Measurements from ENCODE around the gene NMNAT2. TPM values are rescaled to one million over a fixed set of nuclear protein-coding genes. Genes with fewer than 3 reads are reported as not detected.

NMNAT2 gene
- total RNA-seq, 1 experiment from 2014 or later = 0.39 TPM

DNA sequence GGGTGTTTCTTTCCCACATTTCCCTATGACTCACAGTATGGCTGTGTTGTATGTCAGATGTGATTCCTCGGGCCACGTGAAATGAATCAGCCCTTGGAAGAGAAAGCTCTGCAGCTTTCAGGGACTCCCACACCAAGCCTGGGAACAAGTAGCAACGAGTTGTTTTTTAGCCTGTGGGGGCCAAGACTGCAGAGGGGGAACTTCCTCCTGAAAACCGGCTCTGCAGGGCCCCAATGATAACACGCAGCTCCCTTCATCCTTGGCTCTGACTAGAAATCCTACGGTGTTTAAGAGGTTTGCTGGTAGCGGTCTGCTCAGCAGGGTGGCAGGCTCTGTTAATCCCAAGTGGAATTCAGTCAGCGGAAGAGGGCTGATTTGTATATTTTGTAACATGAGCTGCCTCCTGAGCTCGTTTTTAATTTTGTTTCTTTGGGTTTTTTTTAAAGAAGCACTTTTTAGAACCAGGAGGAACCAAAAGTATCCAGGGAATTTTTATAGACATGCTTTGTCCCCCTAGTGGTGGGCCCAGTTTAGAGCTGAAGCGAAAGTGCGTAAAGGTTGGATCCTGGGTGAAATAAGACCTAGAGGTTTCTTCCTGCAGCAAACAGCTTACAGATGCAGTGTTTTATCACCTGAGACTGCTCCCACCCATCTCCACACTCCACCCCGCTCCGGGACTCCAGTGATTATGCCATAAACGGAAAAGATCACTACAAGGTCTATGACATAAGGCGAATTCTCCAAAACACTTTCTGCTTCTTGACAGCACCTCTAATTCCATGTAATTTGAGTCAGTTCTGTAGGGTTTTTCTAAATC lies 183.3 kb downstream of the NMNAT2 start:
- intact Hi-C loops (cut with micrococcal nuclease; ENCODE audit: unreplicated experiment) (loop anchor here (2.0 kb wide), 1 partner anchor 272 kb away; no protein-coding TSS in a partner anchor), in situ Hi-C loops (cut with HindIII; ENCODE audit: low pct_unique_long_range_greater_than_20kb, low sequenced_read_pairs) (no loop called here)
- H3K27ac ChIP-seq (ENCODE audit: low read length) = peak overlapping the region; percentile 78
- no TSS peak for BruUV-seq (replicated peaks)
- H3K4me1 ChIP-seq (ENCODE audit: control insufficient read depth, insufficient read depth, low read length) = peaks cover 15% of the 10 kb centered on the region
- DNase-seq (ENCODE audit: low read depth, low spot score) (peak; percentile 81), ATAC-seq (peak; percentile 89)
- no peaks in the 10 kb centered on the region for H3K9me3 ChIP-seq (ENCODE audit: control insufficient read depth, insufficient read depth, low read depth, low read length)
- TF ChIP-seq, protein P1, sequence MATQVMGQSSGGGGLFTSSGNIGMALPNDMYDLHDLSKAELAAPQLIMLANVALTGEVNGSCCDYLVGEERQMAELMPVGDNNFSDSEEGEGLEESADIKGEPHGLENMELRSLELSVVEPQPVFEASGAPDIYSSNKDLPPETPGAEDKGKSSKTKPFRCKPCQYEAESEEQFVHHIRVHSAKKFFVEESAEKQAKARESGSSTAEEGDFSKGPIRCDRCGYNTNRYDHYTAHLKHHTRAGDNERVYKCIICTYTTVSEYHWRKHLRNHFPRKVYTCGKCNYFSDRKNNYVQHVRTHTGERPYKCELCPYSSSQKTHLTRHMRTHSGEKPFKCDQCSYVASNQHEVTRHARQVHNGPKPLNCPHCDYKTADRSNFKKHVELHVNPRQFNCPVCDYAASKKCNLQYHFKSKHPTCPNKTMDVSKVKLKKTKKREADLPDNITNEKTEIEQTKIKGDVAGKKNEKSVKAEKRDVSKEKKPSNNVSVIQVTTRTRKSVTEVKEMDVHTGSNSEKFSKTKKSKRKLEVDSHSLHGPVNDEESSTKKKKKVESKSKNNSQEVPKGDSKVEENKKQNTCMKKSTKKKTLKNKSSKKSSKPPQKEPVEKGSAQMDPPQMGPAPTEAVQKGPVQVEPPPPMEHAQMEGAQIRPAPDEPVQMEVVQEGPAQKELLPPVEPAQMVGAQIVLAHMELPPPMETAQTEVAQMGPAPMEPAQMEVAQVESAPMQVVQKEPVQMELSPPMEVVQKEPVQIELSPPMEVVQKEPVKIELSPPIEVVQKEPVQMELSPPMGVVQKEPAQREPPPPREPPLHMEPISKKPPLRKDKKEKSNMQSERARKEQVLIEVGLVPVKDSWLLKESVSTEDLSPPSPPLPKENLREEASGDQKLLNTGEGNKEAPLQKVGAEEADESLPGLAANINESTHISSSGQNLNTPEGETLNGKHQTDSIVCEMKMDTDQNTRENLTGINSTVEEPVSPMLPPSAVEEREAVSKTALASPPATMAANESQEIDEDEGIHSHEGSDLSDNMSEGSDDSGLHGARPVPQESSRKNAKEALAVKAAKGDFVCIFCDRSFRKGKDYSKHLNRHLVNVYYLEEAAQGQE (IDR thresholded peaks at IDR 0.05; ENCODE audit: insufficient read depth in 1 of 2, low read depth in 2 of 2, low read length in 1 of 2) = no peak
- peak; percentile 67; the same call in 1 of the 2 replicates for TF ChIP-seq TCF7L2 (IDR thresholded peaks at IDR 0.05; ENCODE audit: low read depth, low read length)
- no peak for TF ChIP-seq POLR2AphosphoS5 (IDR thresholded peaks at IDR 0.05; ENCODE audit: low read depth, low read length)
- TF ChIP-seq SIN3A (IDR thresholded peaks at IDR 0.05; ENCODE audit: borderline replicate concordance, insufficient read depth, low read depth, low read length) = no peak
- TF ChIP-seq, protein P2, sequence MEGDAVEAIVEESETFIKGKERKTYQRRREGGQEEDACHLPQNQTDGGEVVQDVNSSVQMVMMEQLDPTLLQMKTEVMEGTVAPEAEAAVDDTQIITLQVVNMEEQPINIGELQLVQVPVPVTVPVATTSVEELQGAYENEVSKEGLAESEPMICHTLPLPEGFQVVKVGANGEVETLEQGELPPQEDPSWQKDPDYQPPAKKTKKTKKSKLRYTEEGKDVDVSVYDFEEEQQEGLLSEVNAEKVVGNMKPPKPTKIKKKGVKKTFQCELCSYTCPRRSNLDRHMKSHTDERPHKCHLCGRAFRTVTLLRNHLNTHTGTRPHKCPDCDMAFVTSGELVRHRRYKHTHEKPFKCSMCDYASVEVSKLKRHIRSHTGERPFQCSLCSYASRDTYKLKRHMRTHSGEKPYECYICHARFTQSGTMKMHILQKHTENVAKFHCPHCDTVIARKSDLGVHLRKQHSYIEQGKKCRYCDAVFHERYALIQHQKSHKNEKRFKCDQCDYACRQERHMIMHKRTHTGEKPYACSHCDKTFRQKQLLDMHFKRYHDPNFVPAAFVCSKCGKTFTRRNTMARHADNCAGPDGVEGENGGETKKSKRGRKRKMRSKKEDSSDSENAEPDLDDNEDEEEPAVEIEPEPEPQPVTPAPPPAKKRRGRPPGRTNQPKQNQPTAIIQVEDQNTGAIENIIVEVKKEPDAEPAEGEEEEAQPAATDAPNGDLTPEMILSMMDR (IDR thresholded peaks at IDR 0.05) = peak; percentile 86
- H3K36me3 ChIP-seq (ENCODE audit: control insufficient read depth, insufficient read depth, low read length) = no peaks in the 10 kb centered on the region
- H3K4me3 ChIP-seq (ENCODE audit: low read depth in 2 of 2, low read length in 2 of 2) = peak overlapping the region; percentile 32 to 53
- CTCF ChIA-PET = interaction anchor here (0.8 to 1.3 kb wide), 4 partner anchors 17 to 280 kb away, joined by 3 to 4 read pairs (median 3); no protein-coding TSS in a partner anchor
- no peaks in the 10 kb centered on the region for H3K27me3 ChIP-seq (ENCODE audit: control insufficient read depth, insufficient read depth, low read length)
- POLR2A ChIA-PET = interaction anchor here (0.7 kb wide), 1 partner anchor 9 kb away, joined by 4 read pairs; no protein-coding TSS in a partner anchor

DNA sequence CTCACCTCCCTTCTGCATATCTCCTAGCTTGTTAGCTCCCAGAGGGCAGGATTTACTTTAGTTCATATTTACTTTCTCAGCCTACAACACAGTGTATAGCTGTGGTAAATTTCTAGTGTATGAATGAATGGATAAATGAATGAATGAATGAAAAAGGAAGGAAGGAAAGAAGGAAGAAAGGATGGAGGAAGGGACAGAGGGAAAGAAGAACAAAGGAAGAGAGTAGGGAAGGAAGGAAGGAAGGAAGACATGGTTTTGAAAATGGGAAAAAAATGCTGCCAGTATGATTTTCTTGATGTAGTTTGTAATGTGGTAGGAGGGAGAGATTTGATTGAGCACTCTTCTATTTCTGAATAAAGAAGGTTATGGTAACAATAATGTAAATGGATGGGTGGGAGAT lies 185.1 kb downstream of the NMNAT2 start:
- BruUV-seq (replicated peaks) = no TSS peak
- in situ Hi-C loops (cut with HindIII; ENCODE audit: low pct_unique_long_range_greater_than_20kb, low sequenced_read_pairs) = no loop called here
- Histone ChIP-seq H3K27me3 (ENCODE audit: control insufficient read depth, insufficient read depth, low read length) (no peaks in the 10 kb centered on the region), H3K4me1 (ENCODE audit: control insufficient read depth, insufficient read depth, low read length) (peaks cover 15% of the 10 kb centered on the region), H3K36me3 (ENCODE audit: control insufficient read depth, insufficient read depth, low read length) (no peaks in the 10 kb centered on the region), H3K27ac (ENCODE audit: low read length) (no peak overlapping the region), H3K4me3 (ENCODE audit: low read depth in 2 of 2, low read length in 2 of 2) (no peak overlapping the region), H3K9me3 (ENCODE audit: control insufficient read depth, insufficient read depth, low read depth, low read length) (no peaks in the 10 kb centered on the region)
- ChIA-PET POLR2A (no interaction called here), CTCF (no interaction called here)
- intact Hi-C loops (cut with micrococcal nuclease; ENCODE audit: unreplicated experiment) = no loop called here
- DNase-seq (ENCODE audit: low read depth, low spot score) (no peak), ATAC-seq (no peak)
- TF ChIP-seq, protein P1 (IDR thresholded peaks at IDR 0.05; ENCODE audit: insufficient read depth in 1 of 2, low read depth in 2 of 2, low read length in 1 of 2) = no peak
- TF ChIP-seq, protein P2 (IDR thresholded peaks at IDR 0.05) = no peak
- TF ChIP-seq SIN3A (IDR thresholded peaks at IDR 0.05; ENCODE audit: borderline replicate concordance, insufficient read depth, low read depth, low read length) (no peak), POLR2AphosphoS5 (IDR thresholded peaks at IDR 0.05; ENCODE audit: low read depth, low read length) (no peak), TCF7L2 (IDR thresholded peaks at IDR 0.05; ENCODE audit: low read depth, low read length) (no peak)

Data from Panc1 (cell line).